Spleen (tissue), 11 donors: ENCODE data around the gene BCL6B. TPM values are rescaled to one million over a fixed set of nuclear protein-coding genes. Genes with fewer than 3 reads are reported as not detected.

Source experiments
- DNase-seq: peaks from one replicate; pipeline ENCODE4 v3.0.0-alpha.2; 2020
- H3K27ac ChIP-seq, 8 donors: fragments of 200-600 bp; sonication (generic) in 7 of 8; 1 replicate in 4 of 8; 2 replicates in 4 of 8; pipeline versions ENCODE4 v1.5.0 to v1.8.0; 2016 to 2021; ENCODE audit warnings: inconsistent platforms in 4 of 8, mild to moderate bottlenecking in 4 of 8, moderate library complexity in 1 of 8
- H3K27me3 ChIP-seq, 7 donors: fragments of 200-600 bp; sonication (generic) in 6 of 7; replicated peaks in 1 of 7; 1 replicate in 4 of 7; 2 replicates in 3 of 7; pipeline versions ENCODE4 v1.5.0 to v1.8.0; 2016 to 2021; ENCODE audit warnings: inconsistent platforms in 3 of 7, mild to moderate bottlenecking in 1 of 7
- H3K36me3 ChIP-seq, 6 donors: fragments of 200-600 bp; sonication (generic) in 5 of 6; 1 replicate in 4 of 6; 2 replicates in 2 of 6; pipeline versions ENCODE4 v1.5.0 to v1.8.0; 2016 to 2021; ENCODE audit warnings: inconsistent platforms in 2 of 6
- H3K4me1 ChIP-seq, 6 donors: fragments of 200-600 bp; sonication (generic) in 5 of 6; 1 replicate in 3 of 6; 2 replicates in 3 of 6; pipeline versions ENCODE4 v1.5.0 to v1.8.0; 2016 to 2021; ENCODE audit warnings: inconsistent platforms in 3 of 6
- H3K4me3 ChIP-seq, 8 donors: fragments of 200-600 bp; sonication (generic) in 7 of 8; 1 replicate in 4 of 8; 2 replicates in 4 of 8; pipeline versions ENCODE4 v1.5.0 to v1.8.0; 2016 to 2021; ENCODE audit warnings: inconsistent platforms in 4 of 8, mild to moderate bottlenecking in 4 of 8, moderate library complexity in 2 of 8
- H3K9me3 ChIP-seq, 8 donors: fragments of 200-600 bp; sonication (generic) in 7 of 8; 1 replicate in 4 of 8; 2 replicates in 4 of 8; pipeline versions ENCODE4 v1.5.0 to v1.8.0; 2016 to 2021; ENCODE audit warnings: inconsistent platforms in 4 of 8
- CTCF ChIP-seq, 11 experiments: fragments of 200-600 bp in 7 of 11; fragments of 450-650 bp in 4 of 11; sonication (generic) in 4 of 11; IDR thresholded peaks in 8 of 11; conservative IDR thresholded peaks in 3 of 11; 1 replicate in 7 of 11; 2 replicates in 4 of 11; pipeline versions ENCODE4 v1.4.0 to v1.8.0; 2016 to 2021; ENCODE audit warnings: antibody characterized with exemption in 11 of 11, inconsistent platforms in 4 of 11, mild to moderate bottlenecking in 1 of 11
- POLR2A ChIP-seq, 3 donors: fragments of 450-650 bp; IDR thresholded peaks; one replicate each; pipeline ENCODE4 v1.5.1; 2017; ENCODE audit warnings: antibody characterized with exemption in 3 of 3, mild to moderate bottlenecking in 1 of 3
- POLR2AphosphoS5 ChIP-seq, 3 donors: sonication (generic); formaldehyde crosslinking; IDR thresholded peaks; one replicate each; pipeline ENCODE4 v1.5.1; 2017; ENCODE audit warnings: antibody characterized with exemption in 3 of 3
- WGBS, 5 donors: extraction: QIAGEN DNeasy Blood & Tissue Kit in 3 of 5; methylation state at CpG; one replicate each; pipeline versions ENCODE4 v1.1.5 to v1.1.7; 2013 to 2018; 5-methylcytosine and 5-hydroxymethylcytosine counted together
- intact Hi-C: fragments of 100-400 bp; cut with DNase I; formaldehyde crosslinking; loops from one replicate; pipeline ENCODE4 v1.15.0; 2023; ENCODE audit warnings: low total_unique reads
- polyA plus RNA-seq, 3 donors: library from polyadenylated mRNA; stranded (reverse); fragments of 200-250 nt; gene quantifications; one replicate each; pipeline ENCODE4 v1.2.1, GENCODE V29; 2013
- total RNA-seq, 7 donors: library from RNA; depleted of rRNA in 3 of 7; stranded (reverse); fragments of >200 nt in 3 of 7; fragmentation: NEBNext Ultra II Directional in 4 of 7; extraction: Animal tissue kit (Norgen Biotek cat#: 25700) in 4 of 7; gene quantifications; one replicate each; pipeline versions ENCODE4 v1.1.0 to v1.2.1, GENCODE V29; 2016 to 2021
- donor health status: healthy with polysubstance abuse.
- donor health status: DM: no; HTN: no; CAD: no; lungs with moderate emphysema.
- donor health status: DM: no; HTN: no; CAD: no.
- donor health status: Bipolar disorder and iron deficiency.
- donor health status: healthy.
- donor health status: DM: no; HTN: no; CAD: no.
- donor health status: DM: yes; HTN: yes; CAD: no.

BCL6B gene
- total and polyA plus RNA-seq, 10 donors: 4.2 to 92.5 (median 19.7) TPM

DNA sequence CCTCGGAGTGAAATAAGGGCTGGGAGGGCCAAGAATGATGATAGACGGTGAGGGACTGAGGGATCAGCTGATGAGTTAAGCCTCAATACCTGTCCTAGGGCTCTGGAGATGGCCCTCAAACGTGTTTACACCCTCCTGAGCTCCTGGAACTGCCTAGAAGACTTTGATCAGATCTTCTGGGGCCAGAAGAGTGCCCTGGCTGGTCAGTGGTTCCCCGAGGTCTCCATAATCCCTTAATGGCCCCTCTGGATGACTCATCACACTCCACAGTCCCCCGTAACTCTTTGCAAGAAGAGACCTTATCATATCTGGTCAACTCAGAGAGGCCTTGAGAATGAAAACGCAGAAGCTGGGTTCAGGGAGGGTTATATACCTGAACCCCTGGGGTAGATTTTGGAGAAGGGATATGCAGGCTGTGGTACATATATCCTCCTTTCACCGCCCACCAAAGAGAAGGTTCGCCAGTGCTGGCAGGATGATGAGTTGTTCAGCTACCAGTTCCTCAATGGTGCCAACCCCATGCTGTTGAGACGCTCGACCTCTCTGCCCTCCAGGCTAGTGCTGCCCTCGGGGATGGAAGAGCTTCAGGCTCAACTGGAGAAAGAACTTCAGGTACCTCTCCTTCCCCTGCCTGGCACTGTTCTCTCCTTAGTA, 23.9 kb upstream of the BCL6B start:
- Histone ChIP-seq H3K36me3 (peaks cover 2 to 82% (median 57%) of the 10 kb centered on the region in 6 donors), H3K4me1 (peaks cover 0 to 20% (median 12%) of the 10 kb centered on the region in 6 donors), H3K27ac (no peak overlapping the region), H3K27me3 (no peaks in the 10 kb centered on the region), H3K4me3 (no peak overlapping the region), H3K9me3 (no peaks in the 10 kb centered on the region)
- intact Hi-C loops: loop anchor here (10.0 kb wide), 1 partner anchor 154 kb away; no protein-coding TSS in a partner anchor
- TF ChIP-seq POLR2AphosphoS5 (IDR thresholded peaks at IDR 0.05) (no peak), POLR2A (IDR thresholded peaks at IDR 0.05) (no peak), CTCF (IDR thresholded peaks at IDR 0.05 in 8 of 11, conservative IDR thresholded peaks at IDR 0.05 in 3 of 11) (no peak)
- 84 to 91% (median 85%) methylated on average over 11 of the region's 11 CpGs for WGBS, 5 donors
- DNase-seq: no peak

GRCh38 chr17:7001318-7001961, 21.4 kb upstream of the BCL6B start:
- Histone ChIP-seq H3K4me3 (no peak overlapping the region), H3K9me3 (no peaks in the 10 kb centered on the region), H3K27me3 (no peaks in the 10 kb centered on the region), H3K4me1 (peaks cover 0 to 15% (median 10%) of the 10 kb centered on the region in 6 donors), H3K27ac (no peak overlapping the region), H3K36me3 (peaks cover 2 to 83% (median 58%) of the 10 kb centered on the region in 6 donors)
- intact Hi-C loops: loop anchor here (10.0 kb wide), 1 partner anchor 337 kb away; no protein-coding TSS in a partner anchor
- DNase-seq: no peak
- WGBS, 5 donors: 73 to 84% (median 82%) methylated on average over 10 of the region's 10 CpGs
- TF ChIP-seq CTCF (IDR thresholded peaks at IDR 0.05 in 8 of 11, conservative IDR thresholded peaks at IDR 0.05 in 3 of 11) (peak in 8 of 11 experiments; percentile 13 to 54 (median 46)), POLR2A (IDR thresholded peaks at IDR 0.05) (no peak), POLR2AphosphoS5 (IDR thresholded peaks at IDR 0.05) (no peak)

- DNase-seq: no peak
- Histone ChIP-seq H3K36me3 (peaks cover 2 to 83% (median 55%) of the 10 kb centered on the region in 6 donors), H3K27me3 (no peaks in the 10 kb centered on the region), H3K9me3 (no peaks in the 10 kb centered on the region), H3K4me3 (no peak overlapping the region), H3K4me1 (peaks cover 0 to 25% (median 13%) of the 10 kb centered on the region in 6 donors), H3K27ac (no peak overlapping the region)
- TF ChIP-seq POLR2AphosphoS5 (IDR thresholded peaks at IDR 0.05) (no peak), POLR2A (IDR thresholded peaks at IDR 0.05) (no peak), CTCF (IDR thresholded peaks at IDR 0.05 in 8 of 11, conservative IDR thresholded peaks at IDR 0.05 in 3 of 11) (no peak)
- intact Hi-C loops: loop anchor here (10.0 kb wide), 1 partner anchor 338 kb away; no protein-coding TSS in a partner anchor
- 90 to 96% (median 92%) methylated on average over 6 of the region's 6 CpGs for whole genome bisulfite sequencing, 5 donors
Measured at GRCh38 chr17:7002288-7003047, 20.4 kb upstream of the BCL6B start.
